MCF 10A (cell line): Measurements from ENCODE around the gene ESM1. TPM values are rescaled to one million over a fixed set of nuclear protein-coding genes. Genes with fewer than 3 reads are reported as not detected.

Source experiments
- BruUV-seq: library from RNA; stranded (reverse); fragments of 400-500 nt; replicated peaks from 2 replicates; lab custom pipeline; 2021; lab: Mats Ljungman, UMichigan
- CTCF ChIA-PET: fragments of 300-600 bp; sonication (Branson Sonifier 250); formaldehyde crosslinking; extraction: SDS; loops from one replicate; lab custom pipeline; 2021; ENCODE audit warnings: antibody characterized with exemption, inconsistent platforms; lab: Yijun Ruan, JAX
- POLR2A ChIA-PET: fragments of 300-600, 350-650 bp; sonication (Branson Sonifier 250); formaldehyde crosslinking; extraction: SDS; loops from one replicate; lab custom pipeline; 2020; ENCODE audit warnings: antibody characterized with exemption, inconsistent platforms; lab: Yijun Ruan, JAX
- DNase-seq: peaks from one replicate; pipeline ENCODE4 v3.0.0-alpha.2; 2018; ENCODE audit not compliant: unreplicated experiment
- H3K27ac Mint-ChIP-seq: one replicate; pipeline ENCODE4 v1.8.0; 2022; ENCODE audit warnings: mild to moderate bottlenecking, low read depth, mixed read lengths; ENCODE audit not compliant: unreplicated experiment
- H3K27me3 Mint-ChIP-seq: one replicate; pipeline ENCODE4 v1.8.0; 2022; ENCODE audit warnings: mixed read lengths; ENCODE audit not compliant: insufficient read depth, unreplicated experiment
- H3K36me3 Mint-ChIP-seq: one replicate; pipeline ENCODE4 v1.8.0; 2022; ENCODE audit warnings: mild to moderate bottlenecking, moderate library complexity, mixed read lengths; ENCODE audit not compliant: insufficient read depth, unreplicated experiment
- H3K4me1 Mint-ChIP-seq: one replicate; pipeline ENCODE4 v1.8.0; 2022; ENCODE audit warnings: mixed read lengths; ENCODE audit not compliant: insufficient read depth, unreplicated experiment
- H3K4me3 Mint-ChIP-seq: one replicate; pipeline ENCODE4 v1.8.0; 2022; ENCODE audit warnings: mild to moderate bottlenecking, moderate library complexity, mixed read lengths; ENCODE audit not compliant: unreplicated experiment
- H3K9me3 Mint-ChIP-seq: one replicate; pipeline ENCODE4 v1.8.0; 2022; ENCODE audit warnings: mixed read lengths; ENCODE audit not compliant: unreplicated experiment
- CTCF ChIP-seq: fragments of 200-600 bp; IDR thresholded peaks from one replicate; pipeline ENCODE4 v1.8.0; 2022; ENCODE audit warnings: antibody characterized with exemption, mild to moderate bottlenecking; ENCODE audit not compliant: unreplicated experiment
- intact Hi-C: fragments of 100-400 bp; cut with micrococcal nuclease; formaldehyde crosslinking; loops from 2 replicates; pipeline ENCODE4 v1.14.1; 2022
- total RNA-seq: library from RNA; stranded (reverse); gene quantifications from 2 replicates; pipeline ENCODE4 v1.2.3, GENCODE V29; 2022

Gene ESM1
- total RNA-seq, 1 experiment from 2014 or later = not detected

GRCh38 chr5:54981928-54982327 lies 3.5 kb downstream of the ESM1 start:
- Mint-ChIP-seq H3K4me1 (peaks cover 11% of the 10 kb centered on the region), H3K36me3 (peaks cover 4% of the 10 kb centered on the region), H3K4me3 (no peak overlapping the region), H3K27ac (no peak overlapping the region), H3K9me3 (no peaks in the 10 kb centered on the region), H3K27me3 (peaks cover 76% of the 10 kb centered on the region)
- TF ChIP-seq CTCF = no peak
- BruUV-seq = no TSS peak
- ChIA-PET CTCF (interaction anchor here (1.1 to 1.2 kb wide), 2 partner anchors 68 to 75 kb away, joined by 3 read pairs; no protein-coding TSS in a partner anchor), POLR2A (no interaction called here)
- intact Hi-C loops = no loop called here
- DNase-seq = no peak

GRCh38 chr5:54975701-54976100 lies 9.7 kb downstream of the ESM1 start:
- intact Hi-C loops = no loop called here
- H3K27me3 Mint-ChIP-seq = peaks cover 64% of the 10 kb centered on the region
- BruUV-seq = no TSS peak
- POLR2A ChIA-PET = no interaction called here
- no peaks in the 10 kb centered on the region for H3K36me3 Mint-ChIP-seq
- DNase-seq = no peak
- H3K4me3 Mint-ChIP-seq = no peak overlapping the region
- no peak for TF ChIP-seq CTCF
- H3K27ac Mint-ChIP-seq = no peak overlapping the region
- no peaks in the 10 kb centered on the region for H3K9me3 Mint-ChIP-seq
- CTCF ChIA-PET = no interaction called here
- no peaks in the 10 kb centered on the region for H3K4me1 Mint-ChIP-seq

GRCh38 chr5:54969856-54970828 lies 15.3 kb downstream of the ESM1 start:
- peaks cover 63% of the 10 kb centered on the region for H3K27me3 Mint-ChIP-seq
- DNase-seq = no peak
- intact Hi-C loops = no loop called here
- BruUV-seq = no TSS peak
- H3K4me1 Mint-ChIP-seq = no peaks in the 10 kb centered on the region
- no peaks in the 10 kb centered on the region for H3K9me3 Mint-ChIP-seq
- no peak for TF ChIP-seq CTCF
- no peaks in the 10 kb centered on the region for H3K36me3 Mint-ChIP-seq
- no peak overlapping the region for H3K4me3 Mint-ChIP-seq
- POLR2A ChIA-PET = interaction anchor here (1.3 to 1.5 kb wide), 2 partner anchors 8 to 18 kb away, joined by 3 read pairs; no protein-coding TSS in a partner anchor
- H3K27ac Mint-ChIP-seq = no peak overlapping the region
- CTCF ChIA-PET = interaction anchor here (0.7 to 1.3 kb wide), 5 partner anchors 15 to 612 kb away, joined by 3 to 7 read pairs (median 4); no protein-coding TSS in a partner anchor

GRCh38 chr5:54969242-54969641 lies 16.2 kb downstream of the ESM1 start:
- no TSS peak for BruUV-seq
- Mint-ChIP-seq H3K4me3 (no peak overlapping the region), H3K9me3 (no peaks in the 10 kb centered on the region), H3K27me3 (peaks cover 72% of the 10 kb centered on the region), H3K27ac (no peak overlapping the region), H3K36me3 (no peaks in the 10 kb centered on the region), H3K4me1 (no peaks in the 10 kb centered on the region)
- POLR2A ChIA-PET = no interaction called here
- intact Hi-C loops = no loop called here
- CTCF ChIA-PET = interaction anchor here (0.7 to 1.3 kb wide), 6 partner anchors 14 to 540 kb away, joined by 3 to 7 read pairs (median 4); no protein-coding TSS in a partner anchor
- TF ChIP-seq CTCF = no peak
- DNase-seq = no peak
